ENCODE results near the gene TNIK.

TNIK gene

GRCh38 chr3:171446301-171446700 lies 13.9 kb downstream of the TNIK start:
- DNase-seq (ENCODE audit: low read depth, low spot score) = no peak
- H3K4me3 ChIP-seq (ENCODE audit: low read depth, low read length) = no peak overlapping the region
- ChIA-PET CTCF (interaction anchor here (1.4 kb wide), 1 partner anchor 10 kb away, joined by 4 read pairs; no protein-coding TSS in a partner anchor), POLR2A (interaction anchor here (0.7 kb wide), 1 partner anchor 117 kb away, joined by 3 read pairs; no protein-coding TSS in a partner anchor)
- no peak for TF ChIP-seq CTCF (IDR thresholded peaks at IDR 0.05; ENCODE audit: insufficient read depth, low read length, missing control alignments)

GRCh38 chr3:171445620-171446204 lies 14.5 kb downstream of the TNIK start:
- ChIA-PET CTCF (no interaction called here), POLR2A (no interaction called here)
- TF ChIP-seq CTCF (IDR thresholded peaks at IDR 0.05; ENCODE audit: insufficient read depth, low read length, missing control alignments) = no peak
- no peak overlapping the region for H3K4me3 ChIP-seq (ENCODE audit: low read depth, low read length)
- DNase-seq (ENCODE audit: low read depth, low spot score) = no peak

DNA sequence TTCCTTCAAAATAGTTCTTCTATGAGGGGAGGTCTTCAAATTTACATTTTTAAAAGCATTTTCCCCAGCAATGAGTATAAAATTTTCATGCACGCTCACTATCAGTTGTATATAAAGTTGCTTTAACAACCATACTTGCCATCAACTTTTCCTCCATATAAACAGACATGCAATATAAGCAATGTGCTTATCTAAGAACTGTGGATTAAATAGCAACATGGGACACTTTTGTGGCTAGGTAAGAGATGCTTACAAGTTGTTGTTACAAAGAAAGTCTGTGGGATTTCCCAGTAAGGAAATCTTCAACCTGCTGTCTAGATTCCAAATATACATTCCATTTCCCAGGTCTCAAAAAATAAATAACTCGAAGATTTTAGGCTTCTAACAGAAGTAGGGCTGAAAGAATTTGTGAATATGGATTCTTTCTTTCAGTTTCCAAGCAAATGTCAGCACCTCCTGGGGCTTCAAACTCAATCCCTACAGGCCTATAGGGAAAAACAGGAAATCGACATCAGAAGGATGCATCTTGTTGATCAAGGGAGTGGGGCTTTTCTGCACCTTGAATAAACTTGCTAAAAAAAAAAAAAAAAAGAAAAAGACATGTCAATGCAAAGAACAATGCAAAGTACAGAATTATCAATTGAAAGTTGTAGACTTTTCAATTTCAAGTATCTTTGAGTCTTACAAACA lies 16.1 kb downstream of the TNIK start:
- ChIA-PET POLR2A (no interaction called here), CTCF (interaction anchor here (0.6 kb wide), 1 partner anchor 251 kb away, joined by 3 read pairs; no protein-coding TSS in a partner anchor)
- DNase-seq (ENCODE audit: low read depth, low spot score) = no peak
- TF ChIP-seq CTCF (IDR thresholded peaks at IDR 0.05; ENCODE audit: insufficient read depth, low read length, missing control alignments) = no peak
- no peak overlapping the region for H3K4me3 ChIP-seq (ENCODE audit: low read depth, low read length)

- ChIA-PET POLR2A (no interaction called here), CTCF (interaction anchor here (0.9 kb wide), 1 partner anchor 8 kb away, joined by 3 read pairs; no protein-coding TSS in a partner anchor)
- TF ChIP-seq CTCF (IDR thresholded peaks at IDR 0.05; ENCODE audit: insufficient read depth, low read length, missing control alignments) = no peak
- no peak for DNase-seq (ENCODE audit: low read depth, low spot score)
- no peak overlapping the region for H3K4me3 ChIP-seq (ENCODE audit: low read depth, low read length)
Measured at GRCh38 chr3:171443211-171443957, 16.8 kb downstream of the TNIK start.

GRCh38 chr3:171442184-171442583 lies 18.0 kb downstream of the TNIK start:
- ChIA-PET CTCF (no interaction called here), POLR2A (no interaction called here)
- DNase-seq (ENCODE audit: low read depth, low spot score) = no peak

More at GRCh38 chr3:171442184-171442583, 18.0 kb downstream of the TNIK start:
- no peak for TF ChIP-seq CTCF (IDR thresholded peaks at IDR 0.05; ENCODE audit: insufficient read depth, low read length, missing control alignments)
- no peak overlapping the region for H3K4me3 ChIP-seq (ENCODE audit: low read depth, low read length)
